Fibroblast of gingiva (primary cell): ENCODE results near the gene PLK1.

Source experiments
- DNase-seq: peaks from one replicate; pipeline ENCODE4 v3.0.0-alpha.2; 2011; ENCODE audit warnings: low read depth

The PLK1 gene

GRCh38 chr16:23679986-23680336 lies 1.3 kb downstream of the PLK1 start:
- DNase-seq, result no peak

- DNase-seq, result peak; percentile 69
Observed at GRCh38 chr16:23682181-23682580, 3.5 kb downstream of the PLK1 start.

GRCh38 chr16:23683487-23683886 lies 4.8 kb downstream of the PLK1 start:
- no peak for DNase-seq

DNA sequence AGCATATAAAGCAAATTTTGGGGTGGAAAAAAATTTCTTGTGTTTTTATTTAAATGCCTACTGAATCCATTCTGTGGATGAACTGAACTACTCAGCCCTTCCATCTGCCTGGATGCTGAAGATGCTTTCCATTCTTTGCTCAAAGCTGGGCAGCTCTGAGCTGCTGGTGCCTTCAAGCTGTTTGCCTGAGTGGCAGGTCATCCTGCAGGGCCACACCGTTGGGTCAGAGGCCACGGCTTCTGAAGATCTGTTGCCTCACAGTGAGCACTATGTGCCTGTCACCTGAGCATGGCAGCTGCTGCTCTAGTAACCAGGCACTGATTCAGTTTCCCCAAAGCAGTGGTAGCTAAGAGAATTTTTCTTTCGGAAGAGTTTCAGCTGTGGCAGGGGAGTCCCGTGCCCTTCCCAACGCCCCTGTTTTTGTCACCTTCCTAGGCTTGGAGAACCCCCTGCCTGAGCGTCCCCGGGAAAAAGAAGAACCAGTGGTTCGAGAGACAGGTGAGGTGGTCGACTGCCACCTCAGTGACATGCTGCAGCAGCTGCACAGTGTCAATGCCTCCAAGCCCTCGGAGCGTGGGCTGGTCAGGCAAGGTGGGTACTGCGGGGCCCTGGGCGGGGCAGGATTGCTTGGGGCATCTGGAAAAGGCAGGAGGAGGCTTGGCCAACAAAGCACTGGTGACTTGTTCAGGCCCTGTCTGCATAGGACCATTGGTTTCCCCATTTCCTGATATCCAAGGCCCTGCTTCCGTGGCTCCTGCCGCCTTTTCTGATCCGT lies 8.5 kb downstream of the PLK1 start:
- DNase-seq, result no peak

- no peak for DNase-seq
Observed at GRCh38 chr16:23689442-23690187, 10.9 kb downstream of the PLK1 start.

DNA sequence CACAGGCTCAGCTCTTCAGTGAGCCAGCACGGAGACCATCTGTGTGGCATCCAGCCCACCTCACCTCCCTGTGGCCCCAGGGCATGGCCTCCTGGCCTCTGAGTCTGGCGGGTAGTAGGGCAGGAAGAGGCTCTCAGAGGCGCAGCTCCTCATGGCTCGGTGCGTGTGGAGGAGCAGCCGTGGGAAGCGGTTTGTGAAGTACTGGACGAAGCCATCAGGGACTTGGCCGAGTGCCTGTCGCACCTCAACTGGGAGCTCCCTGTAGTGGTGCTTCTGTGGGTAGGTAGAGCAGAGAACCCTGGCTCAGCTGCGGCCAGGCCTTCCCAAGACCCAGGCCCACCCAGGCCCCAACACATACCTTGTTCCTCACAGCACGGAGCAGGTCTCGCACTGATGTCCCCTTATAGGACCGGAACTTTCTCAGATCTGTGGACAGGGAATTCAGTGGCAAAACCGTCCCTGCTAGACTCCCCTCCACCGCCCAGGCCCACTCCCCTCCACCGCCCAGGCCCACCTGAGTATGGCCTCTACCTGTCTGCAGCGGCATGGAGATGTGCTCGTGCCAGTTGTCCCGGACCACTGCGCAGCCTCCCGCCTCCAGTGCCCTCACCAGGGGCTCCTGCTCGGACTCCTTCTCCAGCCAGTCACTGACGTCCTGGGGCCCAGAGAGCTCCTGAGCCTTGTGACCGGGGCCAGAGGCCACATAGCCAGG lies 12.2 kb downstream of the PLK1 start:
- no peak for DNase-seq

DNA sequence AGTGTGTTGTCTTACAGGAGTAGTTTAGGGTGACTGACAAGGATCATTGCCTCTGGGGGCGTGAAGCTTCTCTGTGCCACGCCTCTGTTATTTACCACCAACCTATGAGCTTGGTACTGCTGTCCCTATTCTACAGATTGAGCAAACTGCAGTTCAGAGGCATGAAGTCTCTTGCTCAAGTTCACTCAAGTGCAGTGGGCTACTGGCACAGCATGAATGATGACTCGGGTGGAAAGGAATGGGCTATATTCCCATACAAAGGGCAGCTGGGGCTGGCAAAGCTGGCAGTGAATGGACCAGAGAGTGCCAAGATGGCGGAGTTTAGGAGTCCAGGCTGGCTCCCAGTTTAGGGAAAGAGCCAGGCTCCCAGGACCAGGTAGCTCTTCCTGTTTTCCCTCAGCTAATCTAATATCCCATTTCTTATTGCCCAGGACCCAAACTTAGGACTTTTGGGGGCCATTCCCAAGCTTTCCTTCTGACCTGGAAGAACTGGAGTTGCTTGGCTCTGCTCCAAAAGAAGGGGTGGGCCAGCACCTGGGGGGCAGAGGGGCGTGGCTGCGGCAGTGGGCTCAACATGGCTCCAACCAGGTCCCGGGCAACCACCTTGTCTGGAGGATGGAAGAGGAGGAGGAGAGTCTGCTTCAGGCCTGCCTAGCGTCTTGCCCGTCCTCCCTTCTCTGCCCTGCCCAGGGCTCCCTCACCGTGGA lies 12.9 kb downstream of the PLK1 start:
- peak; percentile 84 for DNase-seq

DNA sequence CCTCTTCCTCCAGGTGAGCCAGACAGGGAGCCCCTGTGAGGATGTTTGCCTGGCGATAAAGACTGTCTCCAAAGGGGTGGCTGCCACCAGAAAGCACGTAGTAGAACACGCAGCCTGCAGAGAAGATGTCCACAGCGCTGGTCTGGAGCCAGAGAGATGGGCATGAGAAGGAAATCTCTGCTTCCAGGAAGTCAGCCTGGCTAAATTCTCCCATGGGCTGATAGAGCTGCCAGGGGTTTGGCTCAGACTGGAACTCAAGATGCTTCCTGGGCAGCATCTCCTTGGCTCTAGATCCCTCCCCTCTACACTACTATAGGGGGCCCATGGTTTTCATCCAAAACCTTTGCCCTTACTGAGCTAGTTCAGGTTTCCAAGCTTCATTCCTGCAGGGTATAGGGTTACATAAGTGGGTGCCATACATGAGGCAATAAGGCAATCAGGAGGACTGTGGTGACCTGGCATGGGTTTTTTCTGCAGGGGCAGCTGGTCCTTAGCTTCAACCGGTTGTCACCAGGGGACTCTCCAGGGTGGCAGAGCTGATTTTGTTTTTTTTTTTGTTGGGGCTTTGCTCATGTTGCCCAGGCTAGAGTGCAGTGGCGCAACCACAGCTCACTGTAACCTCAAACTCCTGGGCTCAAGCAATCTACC lies 13.6 kb downstream of the PLK1 start:
- peak; percentile 81 for DNase-seq

DNA sequence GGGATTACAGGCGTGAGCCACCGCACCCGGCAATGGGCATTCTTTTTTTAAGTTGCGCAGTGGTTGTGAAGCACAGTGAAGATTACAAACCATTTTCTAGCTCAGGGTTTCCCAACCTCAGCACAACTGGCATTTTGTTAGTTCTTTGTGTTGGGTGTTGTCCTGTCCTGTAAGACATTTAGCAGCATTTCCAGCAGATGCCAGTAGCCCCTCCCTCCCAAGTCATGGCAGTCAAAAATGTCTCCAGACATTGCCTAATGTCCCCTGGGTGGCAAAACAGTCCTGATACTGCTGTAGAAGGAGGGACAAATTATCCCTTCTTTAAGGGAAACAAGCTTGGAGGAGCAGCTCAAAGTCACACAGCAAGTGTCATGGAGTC lies 15.6 kb downstream of the PLK1 start:
- DNase-seq, result peak; percentile 24

GRCh38 chr16:23694644-23695373 lies 16.1 kb downstream of the PLK1 start:
- DNase-seq, result no peak

- no peak for DNase-seq
Observed at GRCh38 chr16:23695756-23696155, 17.1 kb downstream of the PLK1 start.

DNA sequence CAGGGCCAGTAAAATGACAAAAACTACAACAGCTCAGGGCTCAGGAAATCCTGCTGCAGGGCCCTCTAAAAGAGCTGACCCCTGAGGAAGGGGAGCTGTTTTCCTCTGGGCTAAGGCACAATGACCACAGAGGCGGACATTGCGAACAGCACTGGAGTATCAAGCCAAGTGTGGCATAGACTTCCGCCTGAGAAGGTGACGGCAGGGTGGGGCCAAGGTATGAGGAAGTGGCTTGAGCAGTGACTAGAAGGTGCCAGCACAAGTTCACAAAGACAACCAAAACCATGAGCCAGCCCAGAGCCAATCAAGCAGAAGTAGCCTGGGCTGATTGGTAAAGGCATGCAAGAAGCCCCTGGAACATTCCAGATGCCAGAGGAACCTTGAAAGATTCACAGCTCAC lies 20.4 kb downstream of the PLK1 start:
- no peak for DNase-seq

DNA sequence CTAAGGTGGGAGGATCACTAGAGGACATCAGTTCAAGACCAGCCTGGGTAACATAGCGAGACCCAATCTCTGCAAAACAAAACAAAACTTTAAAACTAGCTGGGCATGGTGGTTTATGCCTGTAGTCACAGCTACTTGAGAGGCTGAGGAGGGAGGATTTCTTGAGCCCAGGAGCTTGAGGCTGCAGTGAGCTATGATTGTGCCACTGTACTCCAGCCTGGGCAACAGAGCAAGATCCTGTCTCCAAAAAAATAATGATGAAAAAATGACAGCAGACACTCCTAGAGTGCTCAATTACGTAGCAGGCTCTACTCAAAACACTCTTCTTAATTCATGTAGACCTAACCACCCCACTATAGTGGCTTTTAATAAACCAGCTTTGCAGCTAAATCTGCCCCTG lies 21.4 kb downstream of the PLK1 start:
- DNase-seq, result no peak

DNA sequence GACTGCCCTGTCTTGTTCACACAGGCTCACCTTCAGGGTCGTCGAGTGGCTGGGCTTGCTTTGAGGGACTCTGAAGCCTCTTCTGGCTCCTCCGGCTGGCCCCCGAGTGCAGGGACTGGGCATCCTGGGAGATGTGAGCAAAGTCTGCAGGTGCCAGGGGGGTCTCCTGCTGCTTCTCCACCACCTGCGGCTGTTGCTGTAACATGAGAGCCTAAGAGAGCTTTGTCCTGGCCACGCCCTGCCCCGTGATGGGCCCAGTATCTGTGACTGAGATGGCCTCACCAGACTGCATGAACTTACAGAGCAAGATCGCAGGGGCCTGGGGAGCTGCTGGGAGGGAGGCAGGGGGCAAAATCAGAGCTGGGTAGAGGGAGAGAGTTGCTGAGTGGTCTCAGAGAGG lies 21.8 kb downstream of the PLK1 start:
- DNase-seq, result no peak

GRCh38 chr16:23701045-23701444 lies 22.4 kb downstream of the PLK1 start:
- no peak for DNase-seq

GRCh38 chr16:23702951-23703350 lies 24.3 kb downstream of the PLK1 start:
- DNase-seq, result no peak

DNA sequence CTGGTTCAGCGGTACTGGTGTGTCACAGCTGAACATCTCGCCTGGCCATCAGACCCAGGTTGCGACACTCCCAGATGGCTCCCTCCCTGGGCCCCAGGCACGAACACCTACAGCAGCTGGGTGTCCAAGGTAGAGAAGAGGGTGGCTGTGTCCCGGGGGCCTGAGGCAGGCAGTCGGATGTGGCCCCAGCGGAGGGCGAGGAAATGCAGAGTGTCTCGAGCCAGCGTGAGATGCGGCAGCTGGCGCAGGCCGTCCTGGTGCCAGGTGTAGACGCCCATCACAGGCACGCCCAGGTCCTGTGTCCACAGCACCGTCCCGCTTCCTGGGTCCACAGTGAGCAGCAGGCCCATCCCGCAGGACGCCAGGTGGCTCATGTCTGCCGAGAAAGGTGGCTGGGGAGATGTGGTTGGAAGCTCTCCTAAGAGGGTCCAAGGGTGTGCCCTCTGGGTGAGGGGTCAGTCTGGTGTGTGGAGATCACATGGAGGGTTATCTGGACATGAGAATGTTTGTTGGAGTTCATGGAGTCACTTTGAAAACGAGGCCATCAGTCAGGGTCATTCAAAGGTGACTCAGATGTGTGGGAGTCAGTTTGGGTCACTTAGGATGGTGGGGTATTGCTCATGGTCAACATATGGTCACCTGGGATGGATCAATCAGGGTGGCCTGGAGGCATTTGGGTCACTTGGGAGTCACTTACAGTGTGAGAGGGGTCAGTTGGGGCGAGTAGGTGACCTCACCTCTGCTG lies 26.3 kb downstream of the PLK1 start:
- no peak for DNase-seq

- no peak for DNase-seq
Observed at GRCh38 chr16:23705517-23705902, 26.8 kb downstream of the PLK1 start.

DNA sequence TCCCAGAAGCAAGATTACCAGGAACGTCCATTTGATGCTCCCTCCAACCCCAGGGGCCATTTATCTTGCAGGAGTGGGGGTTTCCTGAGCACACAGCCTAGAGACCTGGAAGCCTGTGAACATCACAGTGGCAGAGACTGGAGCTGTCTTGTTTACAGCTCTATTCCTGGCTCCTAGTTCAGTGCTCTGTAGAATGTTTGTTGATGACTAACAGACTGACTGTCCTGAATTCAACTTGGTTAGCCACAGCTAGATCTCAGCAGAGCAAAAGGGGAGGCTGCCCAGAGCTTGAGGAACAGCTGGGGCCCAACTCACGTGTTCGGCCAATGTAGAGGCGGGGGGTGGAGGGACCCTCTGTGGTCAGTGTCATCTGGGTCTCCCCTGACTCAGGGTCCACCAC lies 27.8 kb downstream of the PLK1 start:
- no peak for DNase-seq

- DNase-seq, result no peak
Observed at GRCh38 chr16:23709536-23709935, 30.8 kb downstream of the PLK1 start.

GRCh38 chr16:23710008-23710407 lies 31.3 kb downstream of the PLK1 start:
- no peak for DNase-seq
